Testis (tissue), 2 donors: ENCODE measurements around the gene ALAS1.

ENCODE experiments used
- CTCF ChIP-seq, 3 experiments: fragments of 450-650 bp in 2 of 3; fragments of 200-600 bp in 1 of 3; sonication (generic) in 1 of 3; IDR thresholded peaks; one replicate each; pipeline ENCODE4 v1.5.1; 2016 to 2019; ENCODE audit warnings: antibody characterized with exemption in 3 of 3, mild to moderate bottlenecking in 2 of 3, moderate library complexity in 1 of 3
- POLR2A ChIP-seq: fragments of 450-650 bp; IDR thresholded peaks from one replicate; pipeline ENCODE4 v1.6.1; 2017; ENCODE audit warnings: antibody characterized with exemption, mild to moderate bottlenecking, moderate library complexity

GRCh38 chr3:52227117-52227516 is 29.2 kb downstream of the ALAS1 start:
- no peak for TF ChIP-seq POLR2A
- TF ChIP-seq CTCF (IDR thresholded peaks at IDR 0.05), result no peak
